Brain pericyte (primary cell): ENCODE data around the gene GJD2.

Experiments
- DNase-seq: peaks from one replicate; pipeline ENCODE4 v3.0.0-alpha.2; 2012; ENCODE audit warnings: low read depth, low spot score

GJD2 gene

GRCh38 chr15:34773917-34774316 lies 19.1 kb upstream of the GJD2 start:
- DNase-seq, result no peak

- DNase-seq, result no peak
Observed at GRCh38 chr15:34773013-34773412, 18.2 kb upstream of the GJD2 start.

GRCh38 chr15:34772312-34772711 lies 17.5 kb upstream of the GJD2 start:
- DNase-seq, result no peak

- DNase-seq, result no peak
Observed at GRCh38 chr15:34769711-34770110, 14.9 kb upstream of the GJD2 start.

GRCh38 chr15:34768530-34768929 lies 13.7 kb upstream of the GJD2 start:
- DNase-seq, result no peak

DNA sequence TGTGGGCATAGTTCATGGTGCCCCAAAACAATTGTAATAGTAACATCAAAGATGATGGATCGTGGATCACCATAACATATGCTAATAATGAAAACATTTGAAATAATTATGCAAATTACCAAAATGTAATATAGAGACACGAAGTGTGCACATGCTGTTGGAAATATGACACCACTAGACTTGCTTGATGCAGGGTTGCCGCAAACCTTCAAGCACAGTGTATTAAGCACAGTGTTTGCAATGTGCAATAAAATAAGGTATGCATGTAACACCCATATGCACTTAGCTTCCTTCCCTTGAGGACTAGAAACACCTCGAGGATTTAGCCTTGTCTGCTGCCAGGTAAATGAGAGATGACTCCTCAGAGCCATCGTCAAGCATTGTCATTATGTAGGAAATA lies 10.9 kb upstream of the GJD2 start:
- DNase-seq, result no peak

GRCh38 chr15:34760909-34761308 lies 6.1 kb upstream of the GJD2 start:
- no peak for DNase-seq

GRCh38 chr15:34759992-34760391 lies 5.2 kb upstream of the GJD2 start:
- DNase-seq, result no peak

DNA sequence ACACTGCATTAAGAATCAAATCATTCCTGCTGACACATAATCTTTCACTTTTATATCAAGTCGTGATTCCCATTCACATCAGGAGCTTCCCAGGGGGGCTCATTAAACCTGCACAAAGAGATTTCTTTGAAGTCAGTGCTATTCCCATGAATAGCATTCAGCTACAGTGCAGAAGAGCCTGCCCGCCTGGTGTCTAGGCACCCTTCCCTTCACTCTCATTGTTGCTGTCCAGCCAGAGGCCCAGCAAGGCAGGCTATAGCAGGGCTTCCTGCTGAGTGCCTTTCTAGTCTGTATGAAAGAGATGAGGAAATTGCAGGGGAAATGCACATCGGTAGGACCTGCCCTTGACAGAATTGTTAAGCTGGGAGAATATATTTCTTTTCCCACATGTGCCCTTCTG lies 4.5 kb upstream of the GJD2 start:
- DNase-seq, result no peak

- no peak for DNase-seq
Observed at GRCh38 chr15:34757262-34757661, 2.5 kb upstream of the GJD2 start.

DNA sequence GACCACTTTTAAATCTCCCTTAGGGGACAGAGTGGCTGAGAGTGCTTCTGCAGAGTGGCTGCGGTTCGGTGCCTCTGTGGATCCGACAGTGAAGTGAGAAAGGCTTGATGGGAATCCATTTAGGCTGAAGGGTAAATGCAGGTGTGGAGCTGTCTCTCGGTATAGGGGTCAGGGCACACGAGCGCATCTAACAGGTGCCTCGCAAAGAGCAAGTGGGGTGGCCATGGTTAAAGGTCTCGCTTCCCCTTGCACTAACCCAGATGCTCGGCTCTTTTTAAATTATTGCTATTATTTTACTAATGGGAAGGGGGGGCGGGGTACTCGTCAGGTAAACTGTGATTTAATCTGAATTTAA lies 598 bp upstream of the GJD2 start:
- no peak for DNase-seq

DNA sequence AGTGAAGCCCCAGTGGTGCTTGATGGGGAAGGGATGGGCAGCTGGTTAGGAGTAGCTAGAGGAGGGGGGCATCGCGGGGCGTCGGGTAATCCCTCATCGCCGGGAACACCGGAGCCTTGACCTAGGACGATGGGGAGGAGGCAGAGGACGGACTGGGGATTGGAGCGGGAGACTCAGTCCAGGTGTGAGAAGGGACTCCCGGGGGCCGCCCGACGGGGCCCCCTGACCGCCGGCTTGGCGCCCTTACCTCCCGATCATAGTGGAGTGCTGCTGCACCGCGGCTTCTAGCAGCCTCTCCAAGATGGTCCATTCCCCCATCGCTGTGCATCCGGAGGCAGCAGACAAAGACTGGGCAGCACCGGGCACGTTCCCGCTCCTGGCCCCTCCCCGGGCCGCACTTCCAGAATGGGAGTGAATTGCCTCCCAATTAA lies 612 bp downstream of the GJD2 start:
- no peak for DNase-seq

GRCh38 chr15:34753236-34753894 lies 1.4 kb downstream of the GJD2 start:
- no peak for DNase-seq

DNA sequence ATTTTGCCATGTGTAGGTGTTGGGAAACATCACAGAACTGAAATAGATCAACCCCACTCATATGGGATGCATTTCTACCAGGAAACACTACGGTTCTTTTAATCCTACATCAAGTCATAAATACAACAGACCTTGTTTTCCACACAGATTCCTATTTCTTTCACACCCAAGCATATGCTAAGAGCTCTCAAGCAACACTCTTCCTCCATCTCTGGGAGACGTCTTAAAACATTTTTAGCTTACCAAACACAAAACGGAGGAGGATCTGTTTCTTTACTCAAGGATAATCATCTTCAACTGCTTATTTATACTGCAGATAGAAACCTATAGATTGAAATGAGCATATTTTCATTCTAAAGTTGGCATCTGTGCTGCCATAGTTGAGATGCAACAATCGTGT lies 5.1 kb downstream of the GJD2 start:
- DNase-seq, result no peak

DNA sequence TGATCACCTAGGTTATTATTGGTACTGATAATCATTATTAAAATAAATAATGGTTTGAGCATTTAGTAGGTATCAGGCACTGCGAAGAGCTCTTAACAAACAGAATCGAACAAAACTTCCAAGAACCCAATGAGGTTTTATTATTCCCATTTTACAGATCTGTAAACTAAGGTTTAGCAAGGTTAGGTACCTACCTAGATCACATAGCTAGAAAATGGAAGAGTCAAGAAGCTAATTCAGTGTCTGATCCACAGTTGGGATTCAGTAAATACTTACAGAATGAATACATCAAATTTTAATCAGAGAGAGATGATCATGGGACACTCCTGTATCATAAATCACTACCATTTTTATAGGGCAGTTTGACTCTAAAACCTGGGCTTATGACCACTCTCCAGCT lies 15.5 kb downstream of the GJD2 start:
- no peak for DNase-seq

DNA sequence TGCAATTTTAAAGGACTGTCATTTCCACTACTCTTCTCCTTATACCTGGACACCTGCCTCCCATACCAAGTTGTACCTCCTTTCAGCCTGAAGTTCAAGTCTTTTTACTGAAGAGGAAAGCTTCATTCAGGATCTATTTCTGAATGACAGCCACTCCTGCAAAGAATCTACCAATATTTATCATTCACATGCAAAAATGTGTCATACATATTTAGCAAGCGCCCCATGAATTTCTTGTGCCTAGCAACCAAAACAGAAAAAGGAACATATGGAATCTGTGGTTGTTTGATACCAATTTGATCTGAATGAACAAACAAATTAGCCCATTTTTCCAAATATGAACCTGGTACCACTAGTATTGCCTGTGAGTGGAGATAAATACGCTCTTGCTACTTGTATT lies 16.8 kb downstream of the GJD2 start:
- DNase-seq, result no peak

- no peak for DNase-seq
Observed at GRCh38 chr15:34737477-34737876, 17.3 kb downstream of the GJD2 start.

DNA sequence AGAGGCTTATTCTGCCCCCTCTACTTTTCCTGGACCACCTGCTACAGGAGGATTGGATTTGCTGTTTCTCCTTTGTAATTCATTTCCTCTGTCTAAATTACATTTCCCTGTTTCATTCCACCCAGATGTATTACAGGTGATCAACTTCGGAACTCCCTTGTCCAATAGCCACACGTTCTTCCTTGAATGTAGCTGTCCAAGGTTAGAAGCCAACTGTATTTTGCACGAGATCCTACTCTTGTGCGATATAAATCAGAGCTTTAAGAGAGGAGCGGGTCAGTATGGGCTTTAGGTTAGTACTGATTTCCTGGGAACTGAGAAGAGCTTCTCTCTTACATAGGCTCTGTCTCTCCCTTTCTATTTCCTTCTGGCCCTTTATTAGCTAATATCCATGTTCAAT lies 20.5 kb downstream of the GJD2 start:
- no peak for DNase-seq

DNA sequence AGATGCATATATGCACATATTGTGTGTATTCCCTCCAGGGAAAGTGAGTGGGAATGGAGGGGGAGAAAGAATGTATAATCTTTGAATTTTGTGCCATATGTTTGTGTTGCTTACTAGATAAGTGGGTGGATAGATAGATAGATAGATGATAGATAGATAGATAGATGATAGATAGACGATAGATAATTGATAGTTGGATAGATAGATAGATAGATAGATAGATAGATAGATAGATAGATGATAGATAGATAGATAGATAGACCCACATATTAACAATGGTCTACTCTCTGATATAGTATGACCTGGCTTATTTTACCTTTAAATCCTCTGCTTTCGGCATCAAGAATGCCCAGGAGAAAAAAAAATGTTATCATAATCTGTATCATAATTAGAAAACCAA lies 21.2 kb downstream of the GJD2 start:
- DNase-seq, result no peak

DNA sequence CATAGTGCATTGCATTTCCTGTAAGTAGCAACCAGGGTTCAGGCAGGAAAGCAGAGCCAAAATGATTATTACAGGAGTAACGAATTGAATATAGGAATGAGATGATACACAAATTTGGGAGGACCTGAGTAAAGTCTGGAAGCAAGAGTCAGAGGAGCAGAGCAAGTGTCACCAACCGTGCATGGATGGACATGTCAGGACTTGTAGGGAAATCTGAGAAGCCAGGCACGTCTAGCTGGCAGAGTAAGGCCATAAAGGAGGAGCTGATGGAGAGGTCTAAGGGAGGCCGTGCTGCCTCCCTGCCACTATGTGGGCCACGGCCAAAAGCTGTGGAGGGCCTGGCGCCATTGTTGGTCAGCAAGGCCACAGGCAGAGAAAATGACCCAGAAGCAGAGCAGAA lies 22.4 kb downstream of the GJD2 start:
- DNase-seq, result no peak

DNA sequence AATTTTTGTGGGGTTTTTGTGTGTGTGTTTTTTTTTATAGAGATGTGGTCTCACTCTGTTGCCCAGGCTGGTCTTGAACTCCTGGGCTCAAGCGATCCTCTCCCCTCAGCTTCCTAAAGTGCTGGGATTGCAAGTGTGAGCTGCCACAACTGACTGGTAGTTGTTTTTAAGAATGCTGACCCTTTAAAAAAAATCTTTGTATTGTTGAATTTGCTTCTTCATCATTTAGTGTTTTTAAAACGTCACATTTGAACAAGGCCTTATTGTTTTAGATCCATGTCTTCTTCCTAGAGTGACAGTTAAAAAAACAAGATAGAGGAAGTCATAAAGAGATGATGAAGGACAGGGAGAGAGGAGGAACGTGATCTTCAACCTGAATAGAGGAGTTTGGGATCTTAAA lies 24.1 kb downstream of the GJD2 start:
- DNase-seq, result no peak

DNA sequence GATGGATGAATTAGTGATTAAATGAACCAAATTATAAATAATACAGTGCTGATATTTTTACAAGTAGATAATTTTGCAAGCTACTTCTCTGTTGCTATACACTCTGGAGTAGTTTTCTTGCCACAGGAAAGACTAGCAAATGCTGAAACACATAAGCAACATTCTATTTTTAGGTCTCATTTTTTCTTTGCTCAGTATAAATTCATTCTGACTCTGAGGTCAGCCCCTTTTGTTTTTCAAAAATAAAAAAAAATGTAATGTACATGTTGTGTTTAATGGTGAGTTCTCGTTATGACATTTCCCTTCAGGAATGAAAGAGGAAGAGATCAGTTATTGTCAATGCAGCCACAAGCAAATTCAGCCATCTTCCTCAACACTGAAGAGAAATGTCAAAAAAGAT lies 24.9 kb downstream of the GJD2 start:
- DNase-seq, result no peak

DNA sequence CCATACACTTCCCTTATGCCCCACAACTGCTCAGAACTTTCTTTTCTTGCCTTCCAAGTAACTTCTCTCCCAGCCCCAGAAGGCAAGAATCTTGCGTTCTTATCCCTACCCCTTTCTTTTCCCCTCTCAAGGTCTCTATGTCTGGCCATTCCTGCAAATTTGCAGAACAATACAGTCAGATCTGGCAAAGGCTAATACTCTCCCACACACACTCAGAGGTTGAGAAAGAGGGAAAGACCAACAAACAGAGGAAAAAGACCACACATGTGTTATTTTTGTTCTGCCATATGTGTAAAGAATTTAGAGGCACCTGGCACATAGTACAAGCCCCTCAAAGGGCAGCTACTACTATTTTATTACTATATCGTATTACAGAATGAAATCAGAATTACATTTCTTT lies 25.7 kb downstream of the GJD2 start:
- no peak for DNase-seq

DNA sequence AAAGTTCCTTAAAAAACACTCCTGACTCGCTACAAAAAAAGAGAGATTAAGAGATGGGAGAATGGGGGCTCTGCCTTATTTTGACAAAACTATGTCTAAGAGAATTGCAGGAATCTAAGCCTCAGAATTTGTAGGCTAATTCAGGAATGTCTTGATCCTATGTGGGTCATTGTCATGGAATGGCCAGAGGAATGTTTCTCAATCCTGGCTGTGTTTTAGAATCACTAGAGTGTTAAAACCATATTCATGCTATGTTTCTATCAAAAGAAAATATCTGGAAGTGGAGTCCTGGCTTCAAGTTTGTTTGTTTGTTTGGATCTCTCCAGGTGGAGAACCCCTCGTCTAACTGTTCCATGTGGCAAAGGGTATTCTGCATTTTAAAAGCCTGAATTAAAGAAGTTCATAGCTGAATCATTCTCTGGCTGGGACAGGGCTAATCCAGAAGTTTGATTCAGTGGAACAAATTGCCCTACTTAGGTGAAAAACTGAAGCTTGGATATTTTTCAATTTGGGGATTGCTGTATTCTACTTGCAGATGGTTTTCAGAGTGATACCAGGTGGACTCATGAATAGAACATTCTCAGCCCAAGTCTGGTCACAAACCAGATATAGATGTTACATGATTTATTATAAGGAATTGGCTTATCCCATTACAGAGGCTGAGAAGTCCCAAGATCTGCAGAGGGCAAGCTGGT lies 28.2 kb downstream of the GJD2 start:
- DNase-seq, result no peak
